ELR (cell line): Measurements from ENCODE around the gene RAB3GAP1.

Experiments used
- DNase-seq: peaks from one replicate; pipeline ENCODE4 v3.0.0-alpha.2; 2015; ENCODE audit warnings: low read depth

The RAB3GAP1 gene

DNA sequence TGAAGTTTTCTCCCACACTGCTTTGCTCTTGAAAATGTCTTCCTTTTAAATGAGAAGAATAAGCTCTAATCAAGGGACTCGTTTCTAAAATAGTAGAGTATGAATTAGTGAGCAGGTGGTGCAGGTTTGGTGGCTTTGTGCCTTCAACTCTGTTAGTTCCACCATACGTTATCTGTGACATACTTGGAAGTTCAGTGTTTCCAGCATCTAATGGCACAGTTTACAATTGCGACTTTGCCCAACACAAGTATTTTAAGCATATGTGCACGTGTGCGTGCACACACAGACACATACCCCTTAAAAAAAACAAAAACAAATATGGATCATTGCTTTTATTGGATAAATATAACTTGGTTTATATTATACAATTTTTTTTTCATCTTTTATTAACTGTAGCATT is 111.8 kb downstream of the RAB3GAP1 start:
- DNase-seq: no peak

DNA sequence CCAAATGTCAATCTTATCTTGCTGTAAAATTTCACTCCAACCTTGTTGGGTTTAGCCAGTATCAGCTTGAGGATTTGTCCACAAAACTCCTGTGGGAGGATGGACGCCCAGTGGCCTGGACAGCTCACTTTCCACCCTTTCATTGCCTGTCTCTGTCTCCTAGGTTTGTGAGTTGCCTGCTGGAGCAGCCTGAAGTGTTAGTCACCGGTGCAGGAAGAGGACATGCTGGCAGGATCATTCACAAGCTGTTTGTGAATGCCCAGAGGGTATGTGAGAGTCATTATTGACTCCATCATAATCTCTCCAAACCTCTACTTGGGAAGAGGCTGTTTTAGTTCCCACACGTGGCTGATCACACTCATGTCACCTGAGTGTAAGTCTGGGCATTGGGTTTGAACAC is 112.3 kb downstream of the RAB3GAP1 start:
- DNase-seq: peak; percentile 97

DNA sequence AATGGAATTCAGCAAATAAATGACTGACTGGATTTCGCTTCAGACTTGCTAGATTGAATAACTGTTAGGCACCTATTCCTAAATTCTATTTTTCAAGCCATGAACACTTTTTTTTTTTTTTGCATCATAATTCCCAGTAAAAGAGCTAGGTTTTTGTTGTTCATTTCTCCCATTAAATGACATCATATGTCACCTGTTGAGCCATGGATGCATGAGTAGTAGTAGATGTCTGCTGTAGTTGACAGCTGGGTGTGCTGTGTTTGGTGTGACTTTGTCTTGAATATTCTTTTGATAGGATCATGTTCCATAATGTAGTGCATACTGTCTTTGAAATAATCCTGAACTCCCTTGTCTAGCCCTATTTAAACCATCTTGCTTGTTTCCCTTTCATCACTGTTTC is 115.2 kb downstream of the RAB3GAP1 start:
- no peak for DNase-seq

DNA sequence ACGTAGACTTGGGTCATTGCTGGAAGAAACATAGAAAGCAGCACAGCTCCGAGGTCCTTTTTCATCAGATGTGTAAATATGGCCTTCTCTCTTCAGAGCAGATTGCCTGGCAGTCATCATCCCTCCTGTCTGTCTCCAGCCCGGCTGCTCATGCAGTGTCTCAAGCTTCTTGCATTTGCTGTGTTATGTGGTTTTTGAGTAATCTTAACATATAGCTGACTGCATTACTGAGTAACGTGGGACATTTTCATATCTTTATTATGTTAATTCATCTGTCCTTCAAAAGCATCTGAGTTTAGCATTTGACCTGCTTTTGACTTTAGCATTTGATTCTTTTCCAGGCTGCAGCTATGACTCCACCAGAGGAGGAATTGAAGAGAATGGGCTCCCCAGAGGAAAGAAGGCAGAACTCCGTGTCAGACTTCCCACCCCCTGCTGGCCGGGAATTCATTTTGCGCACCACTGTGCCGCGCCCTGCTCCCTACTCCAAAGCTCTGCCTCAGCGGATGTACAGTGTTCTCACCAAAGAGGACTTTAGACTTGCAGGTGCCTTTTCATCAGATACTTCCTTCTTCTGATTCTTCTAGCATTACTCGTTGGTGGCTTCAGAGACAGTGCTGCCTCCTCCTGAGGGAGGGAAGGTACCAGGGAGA is 116.2 kb downstream of the RAB3GAP1 start:
- DNase-seq: no peak

DNA sequence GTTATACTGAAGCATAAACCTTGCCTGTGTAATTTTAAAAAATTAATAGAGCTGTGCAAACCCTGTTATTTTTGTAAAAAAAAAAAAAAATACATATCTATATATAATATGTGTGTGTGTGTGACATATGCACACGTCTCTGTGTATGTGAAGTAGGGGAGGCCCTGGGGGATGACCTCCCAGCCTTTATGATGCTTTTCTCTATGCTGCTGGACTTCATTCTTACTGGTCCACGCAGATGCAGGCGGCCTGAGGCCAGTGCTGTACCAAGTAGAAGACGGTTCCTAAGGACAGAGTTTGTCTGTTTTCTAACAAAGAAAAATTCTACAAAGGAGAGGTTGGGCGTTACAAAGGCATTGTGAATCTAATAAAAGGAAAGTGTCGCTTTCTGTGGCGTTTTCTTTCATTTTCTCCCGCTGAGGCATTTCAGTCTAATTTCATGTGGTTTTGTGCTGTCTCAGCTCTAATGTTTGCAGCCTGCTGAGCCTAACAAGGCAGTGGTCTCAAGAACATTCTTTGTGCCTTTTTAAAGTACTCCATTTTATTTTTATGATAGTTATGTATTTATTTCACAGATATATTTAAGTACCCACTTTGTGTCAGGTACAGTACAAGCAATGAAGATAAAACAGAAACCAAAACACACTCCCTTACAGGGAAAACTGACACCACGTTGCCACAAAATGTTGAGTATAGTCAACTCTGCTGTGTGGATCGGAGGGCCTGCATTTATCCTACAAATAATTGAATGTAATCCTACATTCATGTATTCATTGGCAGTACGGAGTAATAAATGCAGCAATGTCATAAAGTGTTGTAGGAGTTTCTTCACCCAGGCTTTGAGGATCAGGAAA is 118.0 kb downstream of the RAB3GAP1 start:
- no peak for DNase-seq

DNA sequence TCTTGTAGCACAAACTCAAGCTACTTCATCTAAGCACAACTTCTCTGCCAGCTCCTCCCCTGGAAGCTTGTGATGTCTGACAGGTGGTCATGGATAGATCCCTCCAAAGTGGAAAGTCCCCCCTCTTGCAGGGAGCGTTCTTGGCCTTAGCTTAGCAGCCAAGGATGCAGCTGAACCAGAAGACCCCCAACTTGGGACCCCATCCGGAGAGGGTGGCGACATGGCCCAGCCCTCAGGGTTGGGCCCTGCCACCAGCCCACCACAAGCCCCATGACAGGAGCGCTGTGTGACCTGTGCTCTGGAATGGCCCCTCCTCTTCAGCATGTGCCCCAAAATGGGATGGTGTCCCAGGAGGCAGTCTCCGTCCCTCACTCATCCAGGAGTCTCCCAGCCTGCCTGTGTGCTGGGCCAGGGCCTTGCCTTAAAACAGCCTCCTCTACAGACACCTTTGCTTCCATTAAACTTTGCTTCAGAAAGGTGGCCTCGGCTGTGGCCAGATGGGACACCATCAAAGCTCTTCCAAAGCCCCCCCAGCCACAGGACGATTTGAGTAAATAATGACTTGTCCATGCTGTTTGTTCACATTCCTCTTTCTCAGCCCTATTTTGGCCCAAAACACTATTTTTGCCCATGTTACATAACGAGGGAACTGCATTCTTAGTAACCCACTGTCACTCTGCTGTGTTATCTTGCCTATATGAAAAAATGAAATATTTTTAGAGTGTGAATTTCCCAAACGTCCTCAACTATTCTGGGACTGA is 122.1 kb downstream of the RAB3GAP1 start:
- DNase-seq: no peak

DNA sequence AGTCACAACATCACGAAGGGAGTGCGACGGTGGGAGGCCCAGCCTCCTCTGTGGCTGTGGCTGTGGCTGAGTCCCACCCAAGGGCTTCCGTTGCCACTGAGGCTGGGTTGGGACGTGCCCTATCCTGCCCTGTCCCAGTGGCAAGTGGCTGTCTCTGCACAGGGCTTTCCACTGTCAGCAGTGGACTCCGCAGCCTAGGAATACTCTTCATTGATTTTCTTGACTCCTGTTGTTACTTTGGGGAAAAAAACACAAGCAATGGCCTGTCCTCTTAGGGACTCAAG is 122.7 kb downstream of the RAB3GAP1 start:
- DNase-seq: no peak

DNA sequence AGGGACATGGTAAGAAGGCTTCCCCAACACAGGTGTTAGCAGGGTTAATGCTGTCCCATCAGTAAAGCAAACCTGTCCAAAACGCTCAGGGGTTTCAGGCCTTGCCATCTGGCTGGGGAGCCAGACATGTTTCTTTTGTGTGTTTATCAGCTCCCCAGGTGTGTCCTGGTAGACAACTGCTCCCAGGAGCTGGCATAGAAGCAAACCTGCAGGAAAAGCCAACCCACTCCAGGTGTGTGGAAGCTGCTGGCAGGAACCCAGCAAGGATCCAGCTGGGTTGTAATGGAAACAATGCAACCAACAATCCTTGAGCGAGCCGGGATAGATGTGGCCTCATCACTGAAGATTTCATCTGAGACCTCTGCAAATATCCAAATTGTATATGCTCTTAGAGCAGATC is 123.1 kb downstream of the RAB3GAP1 start:
- no peak for DNase-seq

DNA sequence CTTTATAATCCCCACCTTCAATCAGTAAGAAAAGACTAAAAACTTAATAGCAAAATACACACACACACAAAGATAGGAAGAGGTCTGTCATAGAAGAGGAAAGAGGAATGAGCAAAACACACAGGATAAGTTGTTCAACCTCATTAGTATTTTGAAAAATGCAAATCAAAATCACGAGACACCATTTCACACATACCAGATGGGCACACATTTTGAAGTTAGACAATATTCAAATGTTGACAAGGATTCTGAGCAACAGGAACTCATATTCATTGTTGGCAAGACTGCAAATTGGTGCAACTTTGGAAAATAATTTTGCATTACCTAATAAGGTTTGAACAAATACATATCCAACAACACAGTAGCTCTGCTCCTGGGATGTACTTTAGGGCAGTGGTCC is 127.6 kb downstream of the RAB3GAP1 start:
- no peak for DNase-seq

DNA sequence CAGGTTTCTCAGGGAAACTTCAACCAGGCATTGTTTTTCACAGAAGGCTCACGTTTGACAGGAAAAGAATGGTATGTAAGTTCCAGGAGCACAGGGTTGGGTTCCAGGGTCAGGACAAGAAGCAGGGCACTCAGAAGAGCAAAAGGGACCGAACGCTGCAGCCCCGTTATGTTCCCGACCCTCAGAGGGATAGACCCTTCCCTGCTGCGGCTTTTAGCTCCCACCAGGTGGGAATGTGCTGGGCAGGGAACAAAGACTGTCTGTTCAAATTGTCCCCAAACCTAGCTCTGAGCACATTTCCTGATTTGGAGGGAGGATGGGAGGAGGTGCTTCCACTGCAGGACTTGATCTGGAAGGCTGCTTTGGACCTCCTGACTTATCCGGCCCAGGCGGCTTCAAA is 130.1 kb downstream of the RAB3GAP1 start:
- no peak for DNase-seq

DNA sequence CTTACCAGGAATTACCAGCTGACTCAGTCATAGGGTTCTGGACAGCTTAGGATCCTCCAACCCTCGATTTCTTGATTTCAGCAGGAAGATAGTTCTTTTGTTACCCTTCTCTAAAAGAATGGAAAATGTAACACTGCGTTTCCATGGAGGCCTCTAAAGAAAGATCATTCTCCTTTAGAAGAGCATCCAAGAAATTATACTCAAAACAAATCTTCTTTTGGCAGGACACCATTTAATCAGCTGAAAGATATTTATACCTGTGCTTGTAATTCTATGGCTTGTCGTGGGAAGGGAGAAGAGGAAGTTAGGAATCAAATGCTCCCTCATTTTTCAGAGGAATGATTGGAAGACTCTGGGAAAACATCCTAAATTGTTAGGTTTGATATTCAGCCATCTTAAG is 130.5 kb downstream of the RAB3GAP1 start:
- DNase-seq: no peak

DNA sequence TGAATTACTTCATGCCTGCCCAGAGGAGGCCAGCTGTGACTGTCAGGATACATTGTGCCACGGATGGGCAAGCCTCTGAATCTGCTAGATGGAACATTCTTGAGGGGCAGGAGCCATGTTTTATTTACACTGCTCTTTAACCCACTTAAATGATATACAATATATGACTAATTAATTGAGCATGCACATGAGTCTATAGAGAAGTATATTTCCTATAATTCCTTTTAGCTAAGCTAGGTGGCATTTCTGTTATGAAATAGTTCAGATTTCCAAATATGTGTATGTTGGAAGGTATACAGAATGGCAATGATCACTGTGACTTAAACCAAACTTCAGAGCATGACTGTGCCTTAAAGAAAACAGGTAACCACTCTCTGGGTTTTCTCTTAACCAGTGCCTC is 131.7 kb downstream of the RAB3GAP1 start:
- DNase-seq: peak; percentile 58

DNA sequence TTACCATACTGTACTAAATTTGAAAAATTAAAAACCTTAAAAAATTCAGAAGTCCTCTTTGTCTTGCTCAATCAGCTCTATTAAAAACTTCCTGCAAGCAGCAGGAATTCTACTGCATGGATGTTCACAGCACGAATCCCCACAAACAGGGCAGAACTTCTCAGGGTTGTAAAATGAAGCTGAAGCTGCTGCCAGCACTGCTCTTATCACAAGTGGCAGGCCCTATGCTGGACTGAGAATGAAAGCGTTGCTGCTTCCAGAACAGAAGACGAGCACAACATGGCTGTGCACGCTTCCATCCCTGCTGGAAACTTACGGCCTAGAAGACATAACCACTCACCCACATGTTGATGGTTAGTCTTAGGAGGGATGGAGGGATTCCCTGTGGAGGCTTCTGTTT is 134.0 kb downstream of the RAB3GAP1 start:
- no peak for DNase-seq

DNA sequence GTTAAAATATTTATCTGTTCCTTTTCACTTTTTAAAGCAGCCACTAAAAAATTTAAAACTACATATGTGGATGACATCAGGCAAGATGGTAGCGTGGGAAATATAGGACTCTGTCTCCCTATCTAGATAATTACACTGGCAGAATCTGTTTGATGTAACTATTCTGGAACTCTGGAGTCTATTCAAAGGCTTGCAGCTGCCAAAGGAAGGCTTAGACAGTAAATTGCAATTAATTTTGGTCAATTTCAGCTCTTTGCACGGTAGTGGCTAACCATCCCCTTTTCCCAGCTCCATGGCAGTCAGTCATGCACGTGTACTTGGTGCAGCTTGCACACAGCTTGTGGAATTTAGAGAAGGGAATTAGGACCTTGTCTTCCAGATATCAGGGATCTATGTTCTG is 135.2 kb downstream of the RAB3GAP1 start:
- no peak for DNase-seq

DNA sequence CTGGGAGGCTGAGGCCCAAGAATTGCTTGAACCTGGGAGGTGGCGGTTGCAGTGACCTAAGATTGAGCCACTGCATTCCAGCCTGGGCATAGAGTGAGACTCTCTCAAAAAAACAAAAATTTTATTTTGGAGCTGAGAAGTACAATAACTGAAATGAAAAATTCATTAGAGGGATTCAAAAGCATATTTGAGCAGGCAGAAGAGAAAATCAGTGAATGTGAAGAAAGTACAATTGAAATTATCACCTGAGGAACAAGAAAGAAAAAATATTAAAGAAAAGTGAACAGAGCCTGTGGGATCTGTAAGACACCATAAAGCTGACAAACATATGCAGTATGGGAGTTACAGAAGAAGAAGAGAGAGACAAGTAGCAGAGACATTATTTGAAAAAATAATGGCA is 137.1 kb downstream of the RAB3GAP1 start:
- no peak for DNase-seq

DNA sequence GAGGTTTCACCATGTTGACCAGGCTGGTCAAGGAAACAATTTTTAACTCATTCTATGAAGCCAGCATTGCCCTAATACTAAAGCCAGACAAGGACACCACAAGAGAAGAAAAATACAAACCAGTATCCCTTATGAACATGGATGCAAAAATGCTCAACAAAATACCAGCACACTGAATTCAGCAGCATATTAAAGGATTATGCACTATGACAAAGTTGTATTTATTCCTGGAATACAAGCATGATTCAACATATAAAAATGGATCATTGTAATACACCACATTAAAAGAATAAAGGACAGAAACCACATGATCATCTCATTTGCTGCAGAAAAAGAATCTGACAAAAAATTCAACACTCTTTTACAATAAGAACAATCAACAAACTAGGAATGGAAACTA is 138.7 kb downstream of the RAB3GAP1 start:
- no peak for DNase-seq

DNA sequence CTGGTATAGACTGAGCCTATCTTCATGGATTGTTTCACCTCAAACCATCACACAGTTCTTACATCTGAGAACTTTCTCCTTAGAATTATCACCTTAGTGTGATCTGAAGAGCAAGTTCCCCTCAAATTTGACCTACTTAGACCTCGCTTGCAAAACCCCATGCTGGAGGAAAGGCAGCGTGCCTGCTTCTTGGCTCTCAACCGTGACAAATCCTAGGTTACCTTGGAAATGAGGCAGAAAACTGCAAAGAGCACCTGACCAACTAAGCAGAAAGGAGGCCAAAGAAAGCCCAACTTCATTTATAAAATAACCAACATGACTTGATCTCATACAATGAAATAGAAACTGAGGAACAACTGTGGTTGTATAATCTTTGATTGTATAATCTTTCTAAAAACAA is 146.4 kb downstream of the RAB3GAP1 start:
- no peak for DNase-seq

DNA sequence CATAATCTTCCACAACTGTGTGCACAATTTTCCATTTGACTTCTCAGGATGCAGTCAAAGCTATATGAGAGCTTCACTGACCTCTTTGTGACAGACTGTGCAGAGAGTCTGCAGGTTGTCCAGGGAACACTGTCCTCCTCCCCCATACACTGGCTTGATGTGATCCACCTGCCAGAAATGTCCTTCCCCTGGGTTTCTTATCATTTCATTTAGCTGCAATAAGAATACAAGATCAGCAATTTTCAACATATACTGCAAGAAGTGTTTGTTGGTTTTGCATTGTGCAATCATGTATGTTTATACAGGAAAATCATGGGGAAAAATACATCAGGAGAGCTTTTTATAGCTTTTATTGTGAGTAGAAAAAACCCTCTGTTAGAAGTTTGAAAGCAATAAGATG is 150.7 kb downstream of the RAB3GAP1 start:
- no peak for DNase-seq

DNA sequence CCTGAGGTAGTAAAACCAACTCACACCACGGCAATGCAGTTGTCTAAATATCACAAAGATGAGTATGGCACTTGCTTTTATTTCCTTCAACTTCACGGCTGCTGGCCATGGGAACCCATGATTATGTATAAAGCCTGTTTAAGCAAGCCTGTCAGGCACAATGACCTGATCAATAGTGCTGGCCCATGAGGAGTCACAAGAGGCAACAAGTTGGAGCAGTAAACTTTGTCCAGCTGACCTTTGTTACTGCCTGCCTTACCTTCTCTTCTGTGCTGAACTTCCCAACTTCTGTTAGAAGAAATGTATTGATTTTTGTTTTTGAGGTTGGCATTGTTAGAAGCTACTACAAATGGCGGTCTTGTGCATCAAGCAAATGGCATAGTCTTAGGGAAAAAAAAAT is 151.9 kb downstream of the RAB3GAP1 start:
- no peak for DNase-seq

DNA sequence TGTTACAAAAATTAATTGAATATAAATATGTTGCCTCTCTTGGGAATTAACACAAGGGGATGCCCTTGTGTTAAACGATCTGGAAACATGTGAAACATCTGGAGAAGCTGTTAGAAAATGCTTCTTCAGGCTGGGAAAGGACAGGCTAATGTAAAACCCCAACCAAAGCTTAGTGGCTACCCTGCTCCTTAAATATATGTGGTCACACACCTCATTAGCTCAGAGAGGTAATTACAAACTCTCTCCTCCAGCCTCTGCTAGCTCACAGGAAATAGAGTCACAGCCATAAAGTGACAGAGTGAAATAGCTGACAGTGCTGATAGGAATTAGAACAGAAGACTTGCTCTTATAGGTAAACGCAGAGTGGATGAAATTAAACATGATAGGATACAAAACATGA is 155.9 kb downstream of the RAB3GAP1 start:
- DNase-seq: no peak

DNA sequence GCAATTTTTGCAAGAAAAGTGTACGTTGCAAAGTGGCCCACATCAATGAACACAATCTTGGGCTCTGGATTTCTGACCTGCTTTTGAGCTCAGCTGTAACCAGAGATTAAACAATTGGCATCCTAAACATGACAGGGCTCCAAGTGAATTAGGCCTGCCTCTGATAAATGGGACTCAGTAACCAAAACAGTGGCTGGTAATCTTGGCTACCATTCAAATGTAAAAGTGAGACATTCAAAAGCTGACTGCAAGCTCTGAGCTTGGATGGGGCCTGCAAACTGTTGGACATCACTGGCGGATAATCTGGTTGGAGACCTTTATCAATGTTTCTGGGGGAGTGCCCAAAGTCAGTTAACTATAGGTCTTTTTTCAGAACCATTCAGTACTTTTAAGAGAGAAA is 160.7 kb downstream of the RAB3GAP1 start:
- DNase-seq: no peak

DNA sequence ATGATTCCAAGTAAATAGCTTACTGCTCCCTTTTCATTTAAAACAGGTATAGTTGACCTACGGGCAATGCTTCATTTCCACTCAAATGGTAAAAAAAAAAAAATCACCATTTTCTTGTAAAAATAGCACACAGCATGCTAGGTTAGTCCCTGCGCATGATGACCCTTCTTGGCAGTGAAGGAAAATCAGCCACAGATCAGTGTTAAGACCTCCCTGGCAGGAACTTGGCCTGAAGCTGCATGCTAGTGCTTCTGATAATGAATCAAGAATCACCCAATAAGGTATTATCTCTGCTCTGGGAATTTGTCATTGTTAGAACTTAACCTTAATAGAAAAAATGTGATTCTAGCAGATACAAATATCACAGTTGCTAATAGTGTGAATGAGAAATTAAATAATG is 166.3 kb downstream of the RAB3GAP1 start:
- no peak for DNase-seq

DNA sequence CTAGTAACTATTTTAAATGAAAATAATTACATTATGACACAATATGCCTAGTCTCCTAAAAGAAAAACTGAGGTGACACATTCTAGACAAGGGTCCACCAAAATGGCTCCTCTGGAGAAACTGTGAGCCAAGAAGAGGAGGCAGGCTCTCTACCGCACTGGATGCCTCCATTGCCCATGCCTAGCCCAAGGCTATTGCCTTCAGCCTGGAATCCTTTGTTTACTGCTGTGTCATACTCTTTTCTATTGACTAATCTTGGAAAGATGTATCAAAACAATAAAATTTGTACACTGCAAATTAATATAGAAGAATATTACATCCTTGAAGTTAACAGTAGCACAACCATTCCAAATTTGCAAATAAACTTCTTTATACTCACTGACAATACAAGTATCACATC is 167.1 kb downstream of the RAB3GAP1 start:
- peak; percentile 37 for DNase-seq
